NT2/D1 (cell line): ENCODE measurements around the gene FCN1.

Experiments used
- YY1 ChIP-seq: IDR thresholded peaks from 2 replicates; pipeline ENCODE4 v1.6.1; 2011; ENCODE audit not compliant: insufficient read length, insufficient read depth
- ZNF274 ChIP-seq: IDR thresholded peaks from 2 replicates; pipeline ENCODE4 v1.6.1; 2011; ENCODE audit warnings: mild to moderate bottlenecking, low read depth, low read length

DNA sequence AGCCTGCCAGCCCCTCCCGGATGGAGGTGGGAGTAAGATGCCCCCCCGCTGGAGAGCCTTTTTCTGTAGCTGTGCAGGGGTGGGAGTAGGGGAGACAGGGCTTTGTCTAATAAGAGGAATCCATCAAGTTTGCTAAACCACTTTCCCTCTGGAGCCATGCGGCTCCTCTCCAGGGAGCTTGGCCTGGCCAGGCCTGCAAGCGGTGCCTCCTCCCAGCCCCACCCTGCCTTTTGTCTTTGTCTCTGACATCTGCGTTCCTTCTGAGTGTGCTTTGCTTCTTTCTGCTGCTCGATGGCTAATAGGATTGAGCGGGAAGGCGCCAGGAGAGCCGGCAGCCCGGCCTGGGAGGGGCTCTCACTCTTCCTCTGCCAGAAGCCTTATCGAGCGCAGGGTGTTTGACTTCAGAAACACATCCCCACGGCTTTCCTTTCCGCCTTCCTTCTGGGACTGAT, 26.7 kb upstream of the FCN1 start:
- TF ChIP-seq YY1 (no peak), ZNF274 (no peak)
